B cell (primary cell): ENCODE measurements around the gene PDP2.

ENCODE experiments used
- CTCF ChIP-seq: fragments of 200-600 bp; IDR thresholded peaks from one replicate; pipeline ENCODE4 v1.8.0; 2022; ENCODE audit warnings: antibody characterized with exemption, mild to moderate bottlenecking
- EZH2 ChIP-seq: IDR thresholded peaks from 2 replicates; pipeline ENCODE4 v1.6.1; 2012; ENCODE audit warnings: borderline replicate concordance, low read depth, mild to moderate bottlenecking, moderate library complexity, low read length; ENCODE audit not compliant: insufficient read depth, poor library complexity, severe bottlenecking

DNA sequence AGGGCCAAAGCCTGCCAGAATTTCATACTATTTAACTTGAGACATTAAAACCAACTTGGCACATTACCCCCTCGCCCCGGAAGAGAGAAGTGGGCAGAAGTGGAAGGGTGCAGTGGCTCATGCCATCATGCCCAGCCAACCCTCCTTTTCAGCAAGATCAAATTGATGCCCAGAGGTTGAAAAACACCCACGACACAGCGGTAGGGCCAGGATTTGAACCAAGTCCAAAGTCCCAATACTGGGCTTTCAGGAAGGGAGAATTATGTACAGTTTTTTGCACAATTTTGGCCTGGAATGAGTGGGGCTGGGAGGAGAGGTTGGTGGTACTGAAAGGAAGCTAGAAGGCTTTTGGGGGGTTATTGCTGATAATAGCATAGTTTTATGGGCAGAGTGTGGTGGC is 11.0 kb downstream of the PDP2 start:
- TF ChIP-seq CTCF (no peak), EZH2 (no peak)
